LNCaP clone FGC (cell line): ENCODE measurements around the gene VEGFA.

Experiments
- DNase-seq: peaks from one replicate; pipeline ENCODE4 v3.0.0-alpha.2; 2011; ENCODE audit warnings: low read depth
- H3K4me3 ChIP-seq: 2 replicates; pipeline ENCODE4 v1.5.1; 2011; ENCODE audit warnings: mild to moderate bottlenecking, low read depth, low read length, control low read depth
- CTCF ChIP-seq: IDR thresholded peaks from 2 replicates; pipeline ENCODE4 v1.5.1; 2012; ENCODE audit warnings: mild to moderate bottlenecking; ENCODE audit not compliant: control insufficient read depth, insufficient read depth; ENCODE audit errors: extremely low read depth

VEGFA gene

DNA sequence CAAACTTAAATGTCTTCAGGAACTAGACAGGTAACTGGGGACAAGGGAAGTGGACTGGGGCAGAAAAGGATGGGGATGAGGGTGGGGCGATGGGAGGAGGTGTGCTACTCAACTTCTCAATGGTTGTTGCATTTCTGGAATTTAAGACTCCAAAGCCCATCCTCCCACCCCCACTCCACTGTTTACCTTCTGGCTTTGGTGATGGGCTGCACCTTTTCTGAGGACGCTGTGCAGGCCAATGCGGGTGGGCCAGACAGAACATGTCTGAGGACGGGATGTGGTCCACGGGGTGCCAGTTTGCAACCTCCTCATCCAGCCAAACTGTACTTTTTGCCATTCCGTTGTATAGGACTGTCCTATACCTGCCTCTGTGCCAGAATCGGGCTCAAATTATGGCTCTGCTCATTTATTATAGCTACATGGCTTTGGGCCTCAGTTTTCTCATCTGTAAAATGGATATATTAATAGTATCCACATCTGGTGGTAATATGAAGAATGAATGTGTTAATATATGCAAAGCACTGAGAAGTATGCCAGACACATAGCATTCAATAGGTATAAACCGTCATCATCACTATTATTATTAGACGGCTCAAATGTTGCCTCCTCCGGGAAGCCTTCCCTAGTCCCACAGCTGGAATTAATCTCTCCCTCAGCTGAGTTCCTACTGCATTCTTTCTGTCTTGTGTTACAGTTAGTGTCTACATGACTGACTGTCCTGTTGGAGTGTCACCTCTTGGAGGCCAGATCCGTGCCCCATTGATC is 31.0 kb upstream of the VEGFA start:
- DNase-seq, result no peak
- no peak for TF ChIP-seq CTCF
- H3K4me3 ChIP-seq, result no peak overlapping the region

GRCh38 chr6:43739642-43740091 is 30.3 kb upstream of the VEGFA start:
- no peak for TF ChIP-seq CTCF
- no peak for DNase-seq
- H3K4me3 ChIP-seq, result no peak overlapping the region

- no peak for TF ChIP-seq CTCF
- H3K4me3 ChIP-seq, result no peak overlapping the region
- no peak for DNase-seq
Observed at GRCh38 chr6:43740321-43740960, 29.6 kb upstream of the VEGFA start.

- TF ChIP-seq CTCF, result no peak
- DNase-seq, result no peak
- no peak overlapping the region for H3K4me3 ChIP-seq
Observed at GRCh38 chr6:43740961-43741764, 28.8 kb upstream of the VEGFA start.

- TF ChIP-seq CTCF, result no peak
- peak; percentile 57 for DNase-seq
- H3K4me3 ChIP-seq, result no peak overlapping the region
Observed at GRCh38 chr6:43741829-43742228, 28.2 kb upstream of the VEGFA start.

- no peak overlapping the region for H3K4me3 ChIP-seq
- TF ChIP-seq CTCF, result no peak
- DNase-seq, result no peak
Observed at GRCh38 chr6:43742285-43742684, 27.7 kb upstream of the VEGFA start.
